Stimulated activated naive B cell treated with anti-CD40 and anti-IgM and Interleukin-4, amounts not matched to agents 10 μg/mL and 1 μg/mL and 100 μg/mL, for 72 hours (primary cell): ENCODE measurements around the gene KMT2B.

Experiments used
- ATAC-seq, 2 donors: fragments of 150-1000 bp; cut with Tn5 transposase; replicated peaks; 2 replicates each; pipeline ENCODE4 v1.10.0; 2021; ENCODE audit warnings: moderate library complexity in 1 of 2
- DNase-seq: peaks from one replicate; pipeline ENCODE4 v3.0.0; 2021
- H3K27ac Mint-ChIP-seq: one replicate; pipeline ENCODE4 v1.8.0; 2022; ENCODE audit warnings: mild to moderate bottlenecking, mixed read lengths
- H3K27me3 Mint-ChIP-seq, 2 donors: one replicate each; pipeline ENCODE4 v1.8.0; 2022; ENCODE audit warnings: mixed read lengths in 2 of 2
- H3K36me3 Mint-ChIP-seq, 2 donors: one replicate each; pipeline ENCODE4 v1.8.0; 2022; ENCODE audit warnings: mixed read lengths in 2 of 2, mild to moderate bottlenecking in 1 of 2
- H3K4me1 Mint-ChIP-seq, 2 donors: one replicate each; pipeline ENCODE4 v1.8.0; 2022; ENCODE audit warnings: mixed read lengths in 2 of 2, mild to moderate bottlenecking in 1 of 2
- H3K4me3 Mint-ChIP-seq, 2 donors: one replicate each; pipeline ENCODE4 v1.8.0; 2022; ENCODE audit warnings: mild to moderate bottlenecking in 2 of 2, mixed read lengths in 2 of 2, moderate library complexity in 1 of 2
- H3K9me3 Mint-ChIP-seq, 2 donors: one replicate each; pipeline ENCODE4 v1.8.0; 2022; ENCODE audit warnings: mixed read lengths in 2 of 2, mild to moderate bottlenecking in 1 of 2

Gene KMT2B

GRCh38 chr19:35786299-35787160, 68.7 kb downstream of the KMT2B start:
- Mint-ChIP-seq H3K4me1 (peaks cover 4% of the 10 kb centered on the region in 2 donors), H3K9me3 (no peaks in the 10 kb centered on the region), H3K27ac (no peak overlapping the region), H3K27me3 (peaks cover 0 to 1% of the 10 kb centered on the region in 2 donors), H3K4me3 (no peak overlapping the region), H3K36me3 (peaks cover 0 to under 1% of the 10 kb centered on the region in 2 donors)
- ATAC-seq (no peak), DNase-seq (no peak)

DNA sequence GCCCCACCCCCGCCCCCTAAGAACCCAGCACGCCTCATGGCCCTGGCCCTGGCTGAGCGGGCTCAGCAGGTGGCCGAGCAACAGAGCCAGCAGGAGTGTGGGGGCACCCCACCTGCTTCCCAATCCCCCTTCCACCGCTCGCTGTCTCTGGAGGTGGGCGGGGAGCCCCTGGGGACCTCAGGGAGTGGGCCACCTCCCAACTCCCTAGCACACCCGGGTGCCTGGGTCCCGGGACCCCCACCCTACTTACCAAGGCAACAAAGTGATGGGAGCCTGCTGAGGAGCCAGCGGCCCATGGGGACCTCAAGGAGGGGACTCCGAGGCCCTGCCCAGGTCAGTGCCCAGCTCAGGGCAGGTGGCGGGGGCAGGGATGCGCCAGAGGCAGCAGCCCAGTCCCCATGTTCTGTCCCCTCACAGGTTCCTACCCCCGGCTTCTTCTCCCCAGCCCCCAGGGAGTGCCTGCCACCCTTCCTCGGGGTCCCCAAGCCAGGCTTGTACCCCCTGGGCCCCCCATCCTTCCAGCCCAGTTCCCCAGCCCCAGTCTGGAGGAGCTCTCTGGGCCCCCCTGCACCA, 69.5 kb downstream of the KMT2B start:
- H3K36me3 Mint-ChIP-seq: no peaks in the 10 kb centered on the region
- H3K4me1 Mint-ChIP-seq: peaks cover 4% of the 10 kb centered on the region in 2 donors
- H3K4me3 Mint-ChIP-seq: no peak overlapping the region
- H3K27ac Mint-ChIP-seq: no peak overlapping the region
- peaks cover 1 to 8% of the 10 kb centered on the region in 2 donors for H3K27me3 Mint-ChIP-seq
- DNase-seq: no peak
- H3K9me3 Mint-ChIP-seq: no peaks in the 10 kb centered on the region
- no peak for ATAC-seq
